ENCODE data around the gene MBD2.

- TF ChIP-seq CTCF (IDR thresholded peaks at IDR 0.05) (no peak), EP300 (IDR thresholded peaks at IDR 0.05) (no peak), POLR2AphosphoS5 (IDR thresholded peaks at IDR 0.05) (no peak), POLR2A (IDR thresholded peaks at IDR 0.05) (no peak)
Measured at GRCh38 chr18:54157646-54158385, 66.7 kb downstream of the MBD2 start.
